SH-SY5Y (cell line): ENCODE results near the gene RAB24.

Source experiments
- GATA2 ChIP-seq: IDR thresholded peaks from 2 replicates; pipeline ENCODE4 v1.6.1; 2011; ENCODE audit warnings: mild to moderate bottlenecking, low read depth, low read length
- GATA3 ChIP-seq: IDR thresholded peaks from 2 replicates; pipeline ENCODE4 v1.6.1; 2011; ENCODE audit warnings: low read depth, mild to moderate bottlenecking, low read length, moderate library complexity

RAB24 gene

DNA sequence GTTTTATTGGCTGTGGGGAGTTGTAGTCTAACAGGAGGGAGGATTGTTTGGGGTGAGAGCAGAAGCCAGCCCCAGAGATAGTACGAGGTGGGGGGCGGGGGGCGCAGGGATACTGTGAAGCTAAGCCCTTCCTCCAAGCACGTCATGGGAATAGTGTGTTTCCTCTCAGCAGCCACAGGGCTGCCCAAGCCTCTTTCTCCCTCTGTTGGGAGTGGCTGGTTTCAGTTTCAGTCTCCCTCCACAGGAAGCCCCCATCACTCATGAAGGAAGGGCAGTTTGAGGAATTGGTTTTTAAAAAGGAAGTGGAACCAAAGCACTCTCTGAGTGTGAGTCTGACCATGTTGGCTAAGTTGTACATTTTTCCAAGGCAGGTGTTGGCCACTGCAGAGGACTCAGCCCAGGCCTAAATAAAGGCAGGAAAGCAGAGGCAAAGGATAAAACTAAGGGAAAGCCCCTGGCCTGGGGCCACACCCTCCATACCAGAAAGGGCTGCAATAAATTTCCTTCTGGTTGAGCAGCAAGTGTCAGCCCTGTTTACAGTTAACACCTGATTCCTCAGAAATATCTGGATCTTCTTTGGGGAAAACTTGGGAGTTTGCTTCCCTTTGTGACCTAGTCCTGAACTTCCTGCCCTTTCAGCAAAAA is 3.2 kb downstream of the RAB24 start:
- no peak for TF ChIP-seq GATA2
- no peak for TF ChIP-seq GATA3

- TF ChIP-seq GATA3 (no peak), GATA2 (no peak)
Measured at GRCh38 chr5:177299697-177300096, 3.8 kb downstream of the RAB24 start.

- TF ChIP-seq GATA3 (no peak), GATA2 (no peak)
Measured at GRCh38 chr5:177297922-177298321, 5.6 kb downstream of the RAB24 start.

GRCh38 chr5:177296581-177296980 is 6.9 kb downstream of the RAB24 start:
- no peak for TF ChIP-seq GATA3
- no peak for TF ChIP-seq GATA2

DNA sequence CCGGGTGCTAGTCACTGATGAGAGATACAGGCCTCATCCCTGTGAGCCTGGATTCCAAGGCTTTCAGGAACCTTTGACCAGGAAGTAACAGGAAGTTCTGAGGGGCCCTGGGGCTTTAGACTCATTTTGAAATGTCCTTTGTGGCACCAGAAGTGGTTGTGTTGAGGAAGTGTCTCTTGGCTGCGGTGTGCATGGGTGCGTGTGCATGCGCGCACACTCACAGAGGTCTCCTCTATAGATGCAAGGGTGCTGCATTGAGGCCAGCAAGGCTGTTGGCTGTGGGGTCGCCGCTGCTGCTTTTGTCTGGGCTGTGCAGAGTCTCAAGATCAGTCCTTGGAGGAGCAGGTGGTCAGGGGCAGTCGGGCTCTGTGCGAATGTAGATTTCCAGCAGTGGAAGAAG is 7.6 kb downstream of the RAB24 start:
- TF ChIP-seq GATA2 (no peak), GATA3 (no peak)

DNA sequence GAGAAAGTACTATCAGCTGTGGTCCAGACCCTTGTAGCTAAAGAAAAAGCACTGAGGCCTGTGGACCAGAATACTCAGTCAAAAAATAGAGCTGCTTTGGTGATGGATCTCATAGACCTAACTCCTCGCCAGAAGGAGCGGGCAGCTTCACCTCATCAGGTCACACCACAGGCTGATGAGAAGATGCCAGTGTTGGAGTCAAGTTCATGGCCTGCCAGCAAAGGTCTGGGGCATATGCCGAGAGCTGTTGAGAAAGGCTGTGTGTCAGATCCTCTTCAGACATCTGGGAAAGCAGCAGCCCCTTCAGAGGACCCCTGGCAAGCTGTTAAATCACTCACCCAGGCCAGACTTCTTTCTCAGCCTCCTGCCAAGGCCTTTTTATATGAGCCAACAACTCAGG is 8.9 kb downstream of the RAB24 start:
- TF ChIP-seq GATA2 = no peak
- no peak for TF ChIP-seq GATA3

DNA sequence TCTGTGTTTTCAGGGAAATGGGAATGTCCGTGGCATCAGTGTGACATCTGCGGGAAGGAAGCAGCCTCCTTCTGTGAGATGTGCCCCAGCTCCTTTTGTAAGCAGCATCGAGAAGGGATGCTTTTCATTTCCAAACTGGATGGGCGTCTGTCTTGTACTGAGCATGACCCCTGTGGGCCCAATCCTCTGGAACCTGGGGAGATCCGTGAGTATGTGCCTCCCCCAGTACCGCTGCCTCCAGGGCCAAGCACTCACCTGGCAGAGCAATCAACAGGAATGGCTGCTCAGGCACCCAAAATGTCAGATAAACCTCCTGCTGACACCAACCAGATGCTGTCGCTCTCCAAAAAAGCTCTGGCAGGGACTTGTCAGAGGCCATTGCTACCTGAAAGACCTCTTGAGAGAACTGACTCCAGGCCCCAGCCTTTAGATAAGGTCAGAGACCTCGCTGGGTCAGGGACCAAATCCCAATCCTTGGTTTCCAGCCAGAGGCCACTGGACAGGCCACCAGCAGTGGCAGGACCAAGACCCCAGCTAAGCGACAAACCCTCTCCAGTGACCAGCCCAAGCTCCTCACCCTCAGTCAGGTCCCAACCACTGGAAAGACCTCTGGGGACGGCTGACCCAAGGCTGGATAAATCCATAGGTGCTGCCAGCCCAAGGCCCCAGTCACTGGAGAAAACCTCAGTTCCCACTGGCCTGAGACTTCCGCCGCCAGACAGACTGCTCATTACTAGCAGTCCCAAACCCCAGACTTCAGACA is 9.5 kb downstream of the RAB24 start:
- TF ChIP-seq GATA3 (no peak), GATA2 (no peak)

DNA sequence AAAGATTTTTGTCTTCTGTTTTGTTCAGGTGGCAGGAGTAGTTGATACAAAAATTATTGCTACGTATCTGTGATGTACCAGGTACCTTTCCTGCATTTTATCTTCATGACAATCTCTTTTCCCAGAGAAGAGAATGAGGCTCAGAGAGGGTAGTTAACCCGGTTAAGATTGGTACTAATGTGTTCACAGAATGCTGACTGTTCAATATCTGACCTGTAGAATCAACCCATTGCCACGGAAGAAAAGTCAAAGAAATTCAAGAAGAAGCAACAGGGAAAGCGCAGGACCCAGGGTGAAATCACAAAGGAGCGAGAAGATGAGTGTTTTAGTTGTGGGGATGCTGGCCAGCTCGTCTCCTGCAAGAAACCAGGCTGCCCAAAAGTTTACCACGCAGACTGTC is 11.8 kb downstream of the RAB24 start:
- no peak for TF ChIP-seq GATA3
- TF ChIP-seq GATA2 = no peak

- TF ChIP-seq GATA2 = no peak
- TF ChIP-seq GATA3 = no peak
Measured at GRCh38 chr5:177290816-177291596, 12.5 kb downstream of the RAB24 start.

GRCh38 chr5:177288191-177288590 is 15.3 kb downstream of the RAB24 start:
- no peak for TF ChIP-seq GATA3
- no peak for TF ChIP-seq GATA2

- TF ChIP-seq GATA2 (no peak), GATA3 (no peak)
Measured at GRCh38 chr5:177276886-177277285, 26.6 kb downstream of the RAB24 start.

DNA sequence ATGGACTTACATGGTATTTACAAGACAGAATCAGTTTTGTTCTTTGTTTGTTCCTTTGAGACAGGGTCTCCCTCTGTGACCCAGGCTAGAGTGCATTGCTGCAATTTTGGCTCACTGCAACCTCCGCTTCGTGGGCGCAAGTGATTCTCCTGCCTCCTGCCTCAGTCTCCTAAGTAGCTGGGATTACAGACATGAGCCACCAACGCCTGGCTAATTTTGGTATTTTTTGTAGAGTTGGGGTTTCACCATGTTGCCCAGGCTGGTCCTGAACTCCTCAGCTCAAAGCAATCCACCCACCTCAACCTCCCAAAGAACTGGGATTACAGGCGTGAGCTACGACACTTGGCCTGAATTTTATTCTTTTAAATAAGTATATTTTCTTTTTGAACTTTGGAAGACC is 27.6 kb downstream of the RAB24 start:
- TF ChIP-seq GATA2 (no peak), GATA3 (no peak)

- TF ChIP-seq GATA3 (no peak), GATA2 (no peak)
Measured at GRCh38 chr5:177271113-177271512, 32.4 kb downstream of the RAB24 start.

DNA sequence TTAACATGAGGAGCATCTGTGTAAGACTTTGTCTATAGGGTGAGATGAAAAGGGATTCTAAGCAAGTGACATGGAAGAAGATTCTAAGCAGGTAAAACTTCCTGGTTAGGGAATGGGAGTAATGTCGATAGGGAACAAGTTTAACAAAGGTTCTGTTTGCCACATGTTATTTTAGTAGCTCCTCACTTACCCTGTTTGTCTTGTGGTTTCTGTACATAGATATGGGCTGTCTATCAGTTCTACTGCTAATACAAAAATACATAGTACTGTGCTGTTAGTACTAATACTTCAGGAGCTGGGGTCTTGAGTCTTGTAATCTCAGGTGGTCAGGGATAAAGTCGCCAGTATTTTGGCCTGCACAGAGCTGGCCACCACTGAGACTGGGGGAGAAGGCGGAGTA is 32.9 kb downstream of the RAB24 start:
- TF ChIP-seq GATA2 (no peak), GATA3 (no peak)
